Breast epithelium (tissue), 4 donors: ENCODE results near the gene UTP14A. TPM values are rescaled to one million over a fixed set of nuclear protein-coding genes. Genes with fewer than 3 reads are reported as not detected.

Source experiments
- DNase-seq, 2 donors: peaks; one replicate each; pipeline ENCODE4 v3.0.0-alpha.2; 2019; ENCODE audit warnings: low spot score in 2 of 2
- H3K27ac ChIP-seq, 2 donors: fragments of 200-600 bp; sonication (generic) in 1 of 2; one replicate each; pipeline ENCODE4 v1.5.1; 2016 to 2019; ENCODE audit warnings: mild to moderate bottlenecking in 1 of 2
- H3K27me3 ChIP-seq, 2 donors: fragments of 200-600 bp; sonication (generic) in 1 of 2; one replicate each; pipeline versions ENCODE4 v1.5.1 to v1.6.0; 2017 to 2019; ENCODE audit warnings: control low read depth in 1 of 2, mild to moderate bottlenecking in 1 of 2
- H3K36me3 ChIP-seq: fragments of 200-600 bp; one replicate; pipeline ENCODE4 v1.5.1; 2019
- H3K4me1 ChIP-seq, 2 donors: fragments of 200-600 bp; sonication (generic); one replicate each; pipeline ENCODE4 v1.5.1; 2016 to 2019; ENCODE audit warnings: control low read depth in 1 of 2
- H3K4me3 ChIP-seq, 3 donors: fragments of 200-600 bp; sonication (generic); 1 replicate in 2 of 3; 2 replicates in 1 of 3; pipeline ENCODE4 v1.5.1; 2016 to 2019; ENCODE audit warnings: mild to moderate bottlenecking in 3 of 3, moderate library complexity in 2 of 3
- H3K9me3 ChIP-seq, 2 donors: fragments of 200-600 bp; sonication (generic) in 1 of 2; one replicate each; pipeline ENCODE4 v1.5.1; 2016 to 2019; ENCODE audit warnings: control low read depth in 1 of 2
- CTCF ChIP-seq, 3 donors: fragments of 450-650 bp; IDR thresholded peaks; one replicate each; pipeline ENCODE4 v1.5.1; 2016 to 2017; ENCODE audit warnings: antibody characterized with exemption in 3 of 3, mild to moderate bottlenecking in 3 of 3, moderate library complexity in 3 of 3
- POLR2A ChIP-seq: fragments of 450-650 bp; IDR thresholded peaks from one replicate; pipeline ENCODE4 v1.6.1; 2016; ENCODE audit warnings: antibody characterized with exemption, mild to moderate bottlenecking, moderate library complexity
- POLR2AphosphoS5 ChIP-seq, 3 donors: sonication (generic); formaldehyde crosslinking; IDR thresholded peaks; one replicate each; pipeline ENCODE4 v1.6.1; 2017; ENCODE audit warnings: antibody characterized with exemption in 3 of 3
- intact Hi-C: fragments of 100-400 bp; cut with DNase I; formaldehyde crosslinking; loops from one replicate; pipeline ENCODE4 v1.15.1; 2023; ENCODE audit warnings: low total_unique reads
- total RNA-seq, 3 donors: library from RNA; depleted of rRNA; stranded (reverse); fragments of >200 nt; gene quantifications; one replicate each; pipeline ENCODE4 v1.1.0, GENCODE V29; 2016

The UTP14A gene
- total RNA-seq, 3 donors from 2014 or later, result 17.3 to 22.6 (median 20.8) TPM

GRCh38 chrX:129934461-129934860 lies 28.5 kb downstream of the UTP14A start:
- DNase-seq, result no peak
- Histone ChIP-seq H3K9me3 (no peaks in the 10 kb centered on the region), H3K4me1 (no peaks in the 10 kb centered on the region), H3K27me3 (peaks cover 0 to 26% of the 10 kb centered on the region in 2 donors), H3K36me3 (no peaks in the 10 kb centered on the region), H3K27ac (peak overlapping the region in 1 of 2 donors; percentile 32), H3K4me3 (no peak overlapping the region)
- no peak for TF ChIP-seq POLR2AphosphoS5 (IDR thresholded peaks at IDR 0.05)
- no peak for TF ChIP-seq CTCF (IDR thresholded peaks at IDR 0.05)
- TF ChIP-seq POLR2A, result no peak
- intact Hi-C loops, result loop anchor here (10.0 kb wide), 1 partner anchor 50 kb away; the partner anchor contains the start of gene BCORL1

- no peak overlapping the region for H3K27ac ChIP-seq
- no peaks in the 10 kb centered on the region for H3K9me3 ChIP-seq
- TF ChIP-seq CTCF (IDR thresholded peaks at IDR 0.05) (no peak), POLR2A (no peak), POLR2AphosphoS5 (IDR thresholded peaks at IDR 0.05) (no peak)
- H3K4me1 ChIP-seq, result no peaks in the 10 kb centered on the region
- no peak for DNase-seq
- intact Hi-C loops, result loop anchor here (10.0 kb wide), 1 partner anchor 50 kb away; the partner anchor contains the start of gene BCORL1
- peaks cover 0 to 31% of the 10 kb centered on the region in 2 donors for H3K27me3 ChIP-seq
- no peak overlapping the region for H3K4me3 ChIP-seq
- no peaks in the 10 kb centered on the region for H3K36me3 ChIP-seq
Measured at GRCh38 chrX:129934952-129935351, 29.0 kb downstream of the UTP14A start.

GRCh38 chrX:129938081-129938480 lies 32.1 kb downstream of the UTP14A start:
- intact Hi-C loops, result loop anchor here (10.0 kb wide), 1 partner anchor 47 kb away; the partner anchor contains the start of gene BCORL1
- no peaks in the 10 kb centered on the region for H3K9me3 ChIP-seq
- peaks cover 0 to 30% of the 10 kb centered on the region in 2 donors for H3K27me3 ChIP-seq
- no peak for TF ChIP-seq POLR2A
- TF ChIP-seq CTCF (IDR thresholded peaks at IDR 0.05), result no peak
- TF ChIP-seq POLR2AphosphoS5 (IDR thresholded peaks at IDR 0.05), result no peak
- no peaks in the 10 kb centered on the region for H3K4me1 ChIP-seq
- no peaks in the 10 kb centered on the region for H3K36me3 ChIP-seq
- no peak overlapping the region for H3K27ac ChIP-seq
- no peak for DNase-seq
- no peak overlapping the region for H3K4me3 ChIP-seq

- intact Hi-C loops, result loop anchor here (10.0 kb wide), 1 partner anchor 45 kb away; the partner anchor contains the start of gene BCORL1
Measured at GRCh38 chrX:129939986-129940385, 34.0 kb downstream of the UTP14A start.

More at GRCh38 chrX:129939986-129940385, 34.0 kb downstream of the UTP14A start:
- H3K4me1 ChIP-seq, result no peaks in the 10 kb centered on the region
- no peak for DNase-seq
- no peak overlapping the region for H3K4me3 ChIP-seq
- no peak overlapping the region for H3K27ac ChIP-seq
- H3K36me3 ChIP-seq, result no peaks in the 10 kb centered on the region
- no peaks in the 10 kb centered on the region for H3K9me3 ChIP-seq
- TF ChIP-seq POLR2AphosphoS5 (IDR thresholded peaks at IDR 0.05), result no peak
- no peak for TF ChIP-seq CTCF (IDR thresholded peaks at IDR 0.05)
- no peak for TF ChIP-seq POLR2A
- H3K27me3 ChIP-seq, result peaks cover 0 to 20% of the 10 kb centered on the region in 2 donors
